OCI-LY1 (cell line): ENCODE data around the gene SEC61G.

ENCODE experiments used
- EZH2 ChIP-seq: fragments of 200-600 bp; sonication (generic), shearing (Covaris generic); IDR thresholded peaks from 2 replicates; pipeline ENCODE4 v1.8.0; 2017; ENCODE audit warnings: borderline replicate concordance, mixed run types, mild to moderate bottlenecking, antibody characterized with exemption, low read length, moderate library complexity, mixed read lengths
- TF ChIP-seq, protein P1 (sequence below): fragments of 200-600 bp; sonication (generic), shearing (Covaris generic); IDR thresholded peaks from 2 replicates; pipeline ENCODE4 v1.5.1; 2017; ENCODE audit warnings: mild to moderate bottlenecking, antibody characterized with exemption, low read length, moderate library complexity, mixed read lengths

DNA sequence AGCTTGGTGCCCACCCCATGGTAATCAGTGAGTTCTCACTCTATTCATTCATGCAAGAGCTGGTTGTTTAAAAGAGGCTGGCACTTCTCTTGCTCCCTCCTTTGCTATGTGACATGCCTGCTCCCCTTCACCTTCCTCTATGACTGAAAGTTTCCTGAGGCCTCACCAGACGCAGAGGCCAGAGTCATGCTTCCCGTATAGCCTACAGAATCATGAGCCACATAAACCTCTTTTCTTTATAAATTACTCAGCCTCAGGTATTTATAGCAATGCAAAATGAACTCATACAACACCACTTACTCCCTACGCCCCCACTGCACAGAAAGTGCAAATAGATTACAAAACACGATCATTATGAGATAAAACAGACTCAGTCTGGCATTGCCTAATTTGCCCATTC, 39.0 kb downstream of the SEC61G start:
- TF ChIP-seq, protein P1, sequence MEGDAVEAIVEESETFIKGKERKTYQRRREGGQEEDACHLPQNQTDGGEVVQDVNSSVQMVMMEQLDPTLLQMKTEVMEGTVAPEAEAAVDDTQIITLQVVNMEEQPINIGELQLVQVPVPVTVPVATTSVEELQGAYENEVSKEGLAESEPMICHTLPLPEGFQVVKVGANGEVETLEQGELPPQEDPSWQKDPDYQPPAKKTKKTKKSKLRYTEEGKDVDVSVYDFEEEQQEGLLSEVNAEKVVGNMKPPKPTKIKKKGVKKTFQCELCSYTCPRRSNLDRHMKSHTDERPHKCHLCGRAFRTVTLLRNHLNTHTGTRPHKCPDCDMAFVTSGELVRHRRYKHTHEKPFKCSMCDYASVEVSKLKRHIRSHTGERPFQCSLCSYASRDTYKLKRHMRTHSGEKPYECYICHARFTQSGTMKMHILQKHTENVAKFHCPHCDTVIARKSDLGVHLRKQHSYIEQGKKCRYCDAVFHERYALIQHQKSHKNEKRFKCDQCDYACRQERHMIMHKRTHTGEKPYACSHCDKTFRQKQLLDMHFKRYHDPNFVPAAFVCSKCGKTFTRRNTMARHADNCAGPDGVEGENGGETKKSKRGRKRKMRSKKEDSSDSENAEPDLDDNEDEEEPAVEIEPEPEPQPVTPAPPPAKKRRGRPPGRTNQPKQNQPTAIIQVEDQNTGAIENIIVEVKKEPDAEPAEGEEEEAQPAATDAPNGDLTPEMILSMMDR, result no peak
- no peak for TF ChIP-seq EZH2
